HG03175 (cell line): ENCODE results near the gene DNAL4.

ENCODE experiments used
- ATAC-seq: cut with Tn5 transposase; IDR thresholded peaks from one replicate; pipeline ENCODE4 v1.9.1; 2021; ENCODE audit warnings: mild to moderate bottlenecking, moderate library complexity; ENCODE audit not compliant: unreplicated experiment

Gene DNAL4

GRCh38 chr22:38788021-38788816, 5.7 kb downstream of the DNAL4 start:
- no peak for ATAC-seq

- no peak for ATAC-seq
These were observed 7.3 kb downstream of the DNAL4 start for GRCh38 chr22:38786631-38787030.

GRCh38 chr22:38784856-38785255, 9.1 kb downstream of the DNAL4 start:
- no peak for ATAC-seq

GRCh38 chr22:38784035-38784434, 9.9 kb downstream of the DNAL4 start:
- ATAC-seq: no peak

DNA sequence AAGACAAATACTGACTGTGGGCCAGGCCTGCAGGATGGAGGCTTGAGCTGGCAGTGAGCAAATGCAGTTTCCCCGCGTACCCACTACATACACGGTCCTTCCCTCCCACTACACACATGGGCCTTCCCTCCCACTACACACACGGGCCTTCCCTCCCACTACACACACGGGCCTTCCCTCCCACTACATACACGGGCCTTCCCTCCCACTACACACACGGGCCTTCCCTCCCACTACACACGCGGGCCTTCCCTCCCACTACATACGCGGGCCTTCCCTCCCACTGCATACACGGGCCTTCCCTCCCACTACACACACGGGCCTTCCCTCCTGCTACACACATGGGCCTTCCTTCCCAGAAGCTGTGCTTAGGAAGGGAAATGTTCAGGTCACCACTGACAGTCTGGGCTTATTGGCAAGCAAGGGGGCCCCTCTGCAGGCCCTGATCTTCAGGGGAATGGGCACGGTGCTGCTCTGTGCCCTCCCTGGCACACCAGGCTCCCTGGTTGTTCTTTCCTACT, 10.8 kb downstream of the DNAL4 start:
- no peak for ATAC-seq

DNA sequence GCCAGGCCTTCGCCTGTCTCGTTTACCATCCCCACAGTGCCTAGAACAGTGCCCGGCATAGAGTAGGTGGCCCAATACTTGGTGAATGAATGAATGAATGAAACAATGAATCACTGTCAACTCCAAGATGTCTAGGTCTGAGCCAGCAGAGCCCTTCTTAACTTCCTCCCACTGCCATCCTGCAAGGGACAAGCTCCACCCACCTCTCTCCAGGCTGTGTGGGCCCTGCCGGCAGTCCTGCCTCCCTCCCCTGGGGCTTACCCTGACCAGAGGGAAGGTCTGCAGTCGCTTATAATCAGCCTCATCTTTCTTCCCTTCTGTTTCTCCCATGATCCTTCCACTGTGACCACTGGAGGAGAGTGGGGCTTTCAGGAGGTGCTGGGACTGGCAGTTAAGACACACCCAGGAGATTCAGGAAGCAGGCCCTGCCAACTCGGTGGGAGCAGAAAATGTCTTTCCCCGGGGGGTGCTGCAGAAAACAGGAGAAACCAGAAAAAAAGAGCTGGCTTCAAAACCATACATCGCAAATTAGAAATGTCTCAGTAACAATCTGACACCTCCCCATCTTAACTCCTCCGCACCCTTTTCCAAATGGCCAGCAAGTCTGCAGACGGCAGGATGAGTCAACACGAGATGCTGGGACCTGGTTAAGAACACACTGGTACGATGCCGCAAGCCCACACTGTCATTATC, 11.4 kb downstream of the DNAL4 start:
- ATAC-seq: no peak

DNA sequence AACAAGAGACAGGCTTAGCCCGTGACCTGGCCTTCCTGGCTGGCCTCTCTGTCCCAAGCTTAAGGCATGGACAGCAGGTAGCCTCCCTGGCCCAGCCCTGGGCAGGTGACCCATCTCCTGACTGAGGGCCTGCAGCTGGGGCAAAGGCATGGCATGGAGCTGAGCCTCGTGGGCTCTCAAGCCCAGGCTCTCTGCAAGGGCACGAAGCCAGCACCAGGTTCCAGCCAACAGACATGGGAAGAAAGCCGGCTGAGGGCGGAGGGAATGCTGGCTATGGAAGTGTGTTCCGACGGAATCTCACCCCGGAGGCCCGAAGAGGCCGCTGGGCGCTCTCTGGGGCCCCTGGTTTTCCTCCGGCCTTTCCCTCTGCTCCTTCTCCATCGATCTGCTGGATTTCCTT, 12.9 kb downstream of the DNAL4 start:
- no peak for ATAC-seq

DNA sequence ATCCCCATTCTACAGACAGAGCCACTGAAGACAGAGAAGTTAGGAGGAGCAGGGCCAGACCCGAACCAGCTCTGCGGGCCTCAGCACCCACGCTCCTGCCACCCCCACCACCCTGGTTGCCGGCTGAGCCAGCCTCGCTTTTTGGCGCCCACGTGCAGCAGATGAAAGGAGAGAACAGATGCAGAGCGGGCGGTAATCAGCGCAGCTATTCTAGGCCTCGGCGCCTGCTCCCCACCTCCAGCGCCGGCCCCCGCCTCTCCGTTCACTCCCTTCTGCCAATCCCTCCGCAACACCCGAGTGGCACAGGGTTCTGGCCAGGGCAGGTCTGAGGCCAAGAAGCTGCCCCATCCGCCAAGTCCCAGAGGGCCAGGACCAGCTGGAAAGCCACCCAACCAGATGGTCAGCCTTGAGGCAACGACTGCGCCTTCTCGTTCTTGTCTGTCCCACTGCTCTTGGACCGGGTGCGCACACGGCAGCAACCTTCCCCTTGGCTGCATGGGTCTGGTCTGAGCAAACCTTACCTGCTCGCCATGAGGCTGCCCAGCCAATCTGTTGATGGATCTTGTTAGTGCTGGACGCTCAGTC, 16.8 kb downstream of the DNAL4 start:
- no peak for ATAC-seq

GRCh38 chr22:38776086-38776485, 17.9 kb downstream of the DNAL4 start:
- ATAC-seq: no peak

- no peak for ATAC-seq
These were observed 18.3 kb downstream of the DNAL4 start for GRCh38 chr22:38775656-38776055.

DNA sequence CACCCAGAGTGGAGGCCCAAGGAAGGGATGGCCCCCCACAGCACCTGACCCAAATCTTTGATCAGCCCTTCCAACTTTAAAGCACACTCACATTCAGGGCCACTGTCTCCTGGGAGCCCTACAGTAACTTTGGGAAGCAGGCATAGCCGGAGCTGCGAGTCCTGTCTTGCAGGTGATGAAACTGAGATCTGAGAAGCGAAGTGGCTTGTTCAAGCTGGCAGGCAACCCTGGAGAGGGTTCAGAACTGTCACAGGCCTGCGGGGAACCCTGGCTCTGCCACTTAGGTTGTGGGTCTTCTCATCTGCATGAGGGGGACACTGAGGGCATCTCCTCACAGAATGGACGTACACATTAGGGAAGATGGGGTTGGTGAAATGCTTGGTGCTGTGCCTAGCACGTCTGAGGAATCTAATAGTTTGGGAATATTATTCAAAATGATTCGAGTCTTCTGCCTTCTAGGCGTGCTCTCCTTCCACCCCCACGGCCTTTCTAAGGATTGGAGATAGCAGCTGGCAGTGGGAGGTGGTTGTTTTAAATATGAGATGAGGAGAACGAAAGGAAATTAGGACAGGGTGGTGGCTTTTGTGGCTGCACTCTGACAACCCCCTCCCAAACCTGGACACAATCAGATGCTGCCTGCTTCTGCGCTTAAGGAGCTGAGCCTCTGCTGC, 19.3 kb downstream of the DNAL4 start:
- ATAC-seq: no peak

DNA sequence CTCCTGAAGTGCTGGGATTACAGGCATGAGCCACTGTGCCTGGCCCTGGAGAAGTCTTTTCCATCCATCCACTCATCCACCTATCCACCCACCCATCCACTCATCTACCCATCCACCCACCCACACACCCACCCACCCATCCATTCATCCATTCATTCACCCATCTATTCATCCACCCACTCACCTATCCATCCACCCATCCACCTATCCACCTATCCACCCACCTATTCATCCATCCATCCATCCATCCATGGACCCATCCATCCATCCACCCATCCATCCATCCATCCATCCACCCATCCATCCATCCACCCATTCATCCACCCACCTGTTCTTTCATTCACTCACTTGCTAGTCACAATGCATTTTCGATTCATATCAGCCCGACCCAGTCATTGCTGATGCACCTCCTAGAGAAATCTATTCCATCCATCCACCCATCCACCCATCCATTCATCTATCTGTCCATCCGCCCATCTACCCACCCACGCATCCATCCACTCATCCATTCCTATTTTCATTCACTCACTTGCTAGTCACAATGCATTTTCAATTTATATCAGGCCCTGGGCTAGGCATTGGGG, 20.5 kb downstream of the DNAL4 start:
- ATAC-seq: no peak

GRCh38 chr22:38772623-38772873, 21.4 kb downstream of the DNAL4 start:
- ATAC-seq: no peak

DNA sequence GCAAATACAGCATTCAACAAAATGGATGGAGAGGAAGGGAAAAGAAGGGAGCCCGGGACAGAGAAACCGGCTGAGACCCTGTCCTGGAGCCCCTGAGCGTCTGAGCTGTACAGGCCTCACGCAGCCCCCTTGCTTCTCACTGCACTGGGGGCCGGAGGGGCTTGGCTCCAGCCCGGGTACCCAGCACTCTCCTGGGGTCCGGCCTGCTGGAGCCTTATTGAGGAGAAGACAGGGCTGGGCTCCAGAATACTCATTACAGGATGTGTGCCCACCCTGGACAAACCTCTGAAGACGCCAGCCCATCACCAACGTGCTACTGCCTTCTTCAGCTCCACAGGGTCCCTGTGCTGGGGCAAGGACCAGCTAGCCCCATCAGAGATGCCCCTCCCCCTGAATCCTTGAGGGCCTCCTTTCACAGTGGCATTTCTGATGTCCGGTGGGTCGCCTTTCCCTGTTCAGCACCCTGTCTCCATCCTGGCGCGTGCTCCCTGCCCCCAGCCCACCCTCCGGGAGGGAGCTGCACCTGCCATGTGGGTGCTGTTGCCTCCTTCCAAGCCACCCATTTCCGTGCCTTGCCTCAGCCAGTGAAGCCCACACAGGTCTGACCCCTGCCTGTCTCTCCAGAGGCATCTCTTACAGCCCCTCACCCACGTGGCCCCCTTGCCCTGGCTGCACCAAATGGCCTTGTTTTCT, 23.5 kb downstream of the DNAL4 start:
- ATAC-seq: no peak

GRCh38 chr22:38768036-38768435, 25.9 kb downstream of the DNAL4 start:
- no peak for ATAC-seq

DNA sequence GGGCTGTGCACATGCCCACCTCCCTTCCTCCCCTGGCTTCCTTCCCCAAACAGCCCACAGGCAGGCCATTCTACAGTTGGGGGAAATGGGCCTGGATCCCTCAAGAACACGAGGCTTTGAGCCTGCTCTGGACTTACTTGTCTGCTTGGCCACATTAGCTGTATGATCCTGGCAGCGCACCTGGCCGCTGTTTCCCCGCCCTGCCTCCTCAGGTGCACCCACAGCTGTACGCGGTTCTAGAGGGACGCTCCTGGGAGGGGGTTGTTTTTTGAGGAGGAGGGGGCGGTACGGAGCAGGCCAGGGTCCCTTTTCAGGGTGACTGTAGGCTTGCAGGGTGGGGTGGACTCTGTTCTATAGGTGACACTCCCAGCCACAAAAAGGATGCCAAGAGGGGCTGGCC, 26.6 kb downstream of the DNAL4 start:
- ATAC-seq: no peak

DNA sequence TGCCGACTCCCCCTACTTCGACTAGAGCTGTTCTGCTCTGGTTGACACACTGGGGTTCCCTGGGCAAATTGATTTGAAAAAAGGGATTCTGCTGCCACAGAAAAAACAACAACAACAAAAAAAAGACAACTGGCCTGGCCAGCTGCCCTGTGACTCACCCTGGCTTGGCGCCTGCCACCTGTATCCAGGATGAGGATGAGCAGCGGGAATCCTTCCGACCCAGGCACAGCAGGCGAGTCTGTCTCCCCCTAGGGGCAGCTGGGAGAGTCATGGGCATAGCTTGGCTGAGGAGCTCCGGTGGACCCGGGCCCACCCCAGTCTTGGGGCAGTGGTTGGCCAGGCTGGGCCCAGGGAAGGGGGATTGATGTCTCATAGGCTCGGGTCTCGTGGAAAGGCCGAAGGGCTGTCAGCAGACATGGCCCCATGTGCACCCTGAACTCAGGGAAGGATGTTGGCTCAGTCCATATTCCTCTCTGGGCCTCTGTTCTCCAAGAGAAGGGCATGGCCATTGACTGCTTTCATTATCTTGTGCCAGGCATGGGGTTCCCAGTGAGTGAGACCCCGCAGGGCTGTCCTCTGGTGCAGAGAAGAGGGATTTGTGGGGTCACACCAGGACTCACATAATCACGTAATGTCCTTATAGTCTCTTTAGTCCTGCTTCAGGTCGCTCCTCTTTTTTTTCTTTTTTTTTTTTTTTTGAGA, 27.7 kb downstream of the DNAL4 start:
- no peak for ATAC-seq

- no peak for ATAC-seq
These were observed 31.4 kb downstream of the DNAL4 start for GRCh38 chr22:38762551-38762983.

- ATAC-seq: no peak
These were observed 32.5 kb downstream of the DNAL4 start for GRCh38 chr22:38761202-38762162.
